A172 (cell line): Measurements from ENCODE around the gene KLK15. TPM values are rescaled to one million over a fixed set of nuclear protein-coding genes. Genes with fewer than 3 reads are reported as not detected.

Experiments
- DNase-seq: peaks from one replicate; pipeline ENCODE4 v3.0.0-alpha.2; 2015; ENCODE audit warnings: low spot score
- total RNA-seq: library from RNA; depleted of rRNA; stranded (reverse); fragments of >200 nt; shearing (Covaris generic); gene quantifications from 2 replicates; pipeline ENCODE4 v1.2.3, GENCODE V29; 2014

KLK15 gene
- total RNA-seq, 1 experiment from 2014 or later: not detected

DNA sequence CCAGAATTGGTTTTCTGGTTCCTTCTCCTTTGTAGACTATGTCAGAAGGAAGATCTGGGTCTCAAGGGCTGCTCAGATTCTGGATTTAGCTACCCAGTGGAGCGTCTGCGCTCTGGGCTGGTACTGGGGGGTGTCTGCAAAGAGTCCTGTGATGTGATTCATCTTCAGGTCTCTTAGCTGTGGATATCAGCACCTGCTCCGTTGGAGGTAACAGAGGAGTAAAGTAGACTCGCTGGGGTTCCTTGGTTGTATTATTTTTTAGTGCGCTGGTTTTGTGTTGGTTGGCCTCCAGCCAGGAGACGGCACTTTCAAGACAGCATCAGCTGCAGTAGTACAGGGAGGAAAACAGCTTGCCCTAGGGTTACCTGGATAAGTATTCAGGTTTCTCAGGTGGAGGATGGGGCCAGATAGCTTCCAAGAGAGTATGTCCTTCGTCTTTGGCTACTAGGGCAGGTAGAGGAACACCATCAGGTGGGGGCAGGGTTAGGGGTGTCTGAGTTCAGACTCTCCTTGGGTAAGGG, 10.4 kb upstream of the KLK15 start:
- DNase-seq: no peak

DNA sequence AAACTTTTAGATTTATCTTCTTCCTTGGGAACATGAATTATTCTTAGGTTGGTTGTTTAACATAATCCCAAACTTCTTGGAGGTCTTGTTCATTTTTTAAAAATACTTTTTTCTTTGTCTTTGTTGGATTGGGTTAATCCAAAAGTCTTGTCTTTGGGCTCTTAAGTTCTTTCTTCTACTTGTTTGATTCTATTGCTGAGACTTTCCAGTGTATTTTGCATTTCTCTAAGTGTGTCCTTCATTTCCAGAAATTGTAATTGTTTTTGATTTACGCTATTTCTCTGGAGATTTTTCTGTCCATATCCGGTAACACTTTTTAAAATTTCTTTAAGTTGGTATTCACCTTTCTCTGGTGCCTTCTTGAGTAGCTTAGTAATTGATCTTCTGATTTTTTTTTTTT, 9.8 kb upstream of the KLK15 start:
- DNase-seq: no peak

DNA sequence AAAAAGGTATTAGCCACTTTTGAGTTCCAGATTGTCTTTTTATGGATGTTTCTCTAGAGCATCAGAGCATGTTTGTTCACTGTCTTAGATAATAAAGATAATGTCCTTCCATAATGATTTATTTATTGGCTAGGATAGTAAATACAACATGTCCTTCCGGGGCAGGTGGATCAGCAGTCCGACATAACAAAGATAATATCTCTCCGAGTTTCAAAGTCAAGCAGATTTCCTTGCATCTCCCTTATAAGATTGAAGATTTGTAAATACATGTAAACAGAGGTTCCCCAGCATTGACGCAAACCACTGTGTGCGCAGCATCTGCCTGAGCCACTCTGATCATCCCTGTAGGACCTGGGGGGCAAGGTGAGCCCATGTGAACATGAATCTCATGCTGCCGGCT, 8.8 kb upstream of the KLK15 start:
- DNase-seq: no peak

DNA sequence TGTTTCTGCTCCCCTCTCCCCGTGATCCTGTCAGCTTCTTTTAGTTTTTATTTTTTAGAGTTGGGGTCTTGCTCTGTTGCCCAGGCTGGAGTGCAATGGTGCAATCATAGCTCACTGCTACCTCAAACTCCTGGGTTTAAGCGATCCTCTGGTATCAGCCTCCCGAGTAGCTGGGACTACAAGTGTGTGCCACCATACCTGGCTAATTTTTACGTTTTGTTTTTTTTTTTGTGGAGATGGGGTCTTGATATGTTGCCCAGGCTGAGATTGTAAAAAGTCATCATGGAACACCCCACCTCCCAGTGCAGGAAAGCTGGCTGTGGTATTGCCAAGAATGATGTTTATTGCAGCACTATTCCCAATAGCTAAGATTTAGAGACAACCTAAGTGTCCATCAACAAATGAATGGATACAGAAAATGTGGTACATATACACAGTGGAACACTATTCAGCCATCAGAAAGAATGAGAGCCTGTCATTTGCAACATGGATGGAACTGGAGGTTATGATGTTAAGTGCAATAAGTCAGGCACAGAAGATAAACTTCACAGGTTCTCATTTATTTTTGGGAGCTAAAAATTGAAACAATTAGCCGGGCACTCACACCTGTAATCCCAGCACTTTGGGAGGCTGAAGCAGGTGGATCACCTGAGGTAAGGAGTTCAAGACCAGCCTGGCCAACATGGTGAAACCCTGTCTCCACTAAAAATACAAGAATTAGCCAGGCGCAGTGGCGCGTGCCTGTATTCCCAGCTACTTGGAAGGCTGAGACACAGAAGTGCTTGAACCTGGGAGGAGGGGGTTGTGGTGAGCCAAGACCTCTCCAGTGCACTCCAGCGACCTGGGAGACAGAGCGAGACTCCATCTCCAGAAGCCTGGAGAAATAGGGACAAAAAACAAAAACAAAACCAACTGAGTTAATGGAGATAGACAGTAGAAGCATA, 6.6 kb upstream of the KLK15 start:
- DNase-seq: no peak

DNA sequence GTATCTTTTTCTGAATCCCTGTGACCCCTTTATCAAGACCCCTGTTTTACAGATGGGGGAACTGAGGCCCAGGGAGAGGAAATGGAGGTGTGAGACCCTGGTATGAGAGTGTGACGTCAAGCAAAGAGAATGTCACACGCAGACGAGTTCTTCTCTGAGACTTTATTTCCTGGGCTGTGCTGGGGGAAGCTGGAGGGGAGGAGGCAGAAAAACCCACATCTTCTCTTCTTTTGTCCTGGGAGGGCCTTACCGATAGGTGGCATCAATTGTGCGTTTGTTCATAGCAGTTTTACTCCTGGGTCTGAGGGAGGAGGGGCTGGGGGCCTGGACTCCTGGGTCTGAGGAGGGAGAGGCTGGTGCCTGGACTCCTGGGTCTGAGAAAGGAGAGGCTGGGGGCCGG, 4.9 kb upstream of the KLK15 start:
- DNase-seq: no peak

DNA sequence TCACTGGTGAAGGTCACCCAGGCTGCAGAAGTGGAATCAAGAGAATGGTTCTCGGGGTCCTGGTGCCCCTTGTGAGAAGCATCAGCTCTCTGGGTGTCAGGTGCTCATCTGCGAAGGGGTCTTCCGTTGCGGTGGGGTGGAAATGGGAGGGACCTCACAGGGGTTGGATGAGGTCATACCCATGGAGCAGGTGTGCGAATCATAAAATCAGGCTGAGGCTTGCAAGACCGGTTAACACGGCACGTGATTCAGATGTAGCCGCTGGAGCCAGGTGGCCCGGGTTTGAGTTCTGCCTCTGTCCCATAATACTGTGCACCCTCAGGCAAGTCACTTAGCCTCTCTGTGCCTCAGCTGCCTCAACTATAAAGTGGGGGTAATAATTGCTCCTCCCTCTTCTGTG, 3.9 kb upstream of the KLK15 start:
- DNase-seq: no peak

DNA sequence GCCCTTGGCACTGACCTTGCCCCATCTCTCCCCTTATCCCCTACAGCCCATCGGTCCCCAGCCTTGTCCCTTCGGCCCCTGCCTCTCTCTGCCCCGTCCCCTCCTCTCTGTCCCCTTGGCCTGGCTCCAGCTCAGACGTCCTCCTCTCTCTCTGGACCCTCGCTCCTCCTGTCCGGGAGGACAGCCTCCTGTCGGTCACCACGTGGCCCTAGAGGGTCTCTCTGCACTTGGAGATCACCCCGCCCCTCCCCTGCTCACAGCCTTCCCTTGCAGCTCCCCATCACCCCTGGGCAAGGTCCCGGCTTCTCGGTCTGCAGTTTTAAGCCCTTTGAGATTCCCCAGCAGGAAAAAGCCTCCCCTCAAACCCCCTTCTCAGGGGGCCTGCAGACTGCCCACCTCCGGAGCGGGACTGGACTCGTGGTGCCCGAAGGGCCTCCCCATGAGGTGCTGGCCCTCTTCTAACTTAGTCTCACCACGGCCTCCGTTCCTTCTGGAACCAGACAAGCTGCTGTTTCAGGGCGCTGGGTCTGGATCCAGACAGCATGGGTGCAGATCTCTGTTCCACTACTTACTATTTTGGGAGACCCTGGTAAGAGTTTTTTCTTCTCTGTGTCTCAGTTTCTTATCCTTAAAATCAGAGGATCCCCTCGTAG, 3.3 kb upstream of the KLK15 start:
- DNase-seq: no peak

DNA sequence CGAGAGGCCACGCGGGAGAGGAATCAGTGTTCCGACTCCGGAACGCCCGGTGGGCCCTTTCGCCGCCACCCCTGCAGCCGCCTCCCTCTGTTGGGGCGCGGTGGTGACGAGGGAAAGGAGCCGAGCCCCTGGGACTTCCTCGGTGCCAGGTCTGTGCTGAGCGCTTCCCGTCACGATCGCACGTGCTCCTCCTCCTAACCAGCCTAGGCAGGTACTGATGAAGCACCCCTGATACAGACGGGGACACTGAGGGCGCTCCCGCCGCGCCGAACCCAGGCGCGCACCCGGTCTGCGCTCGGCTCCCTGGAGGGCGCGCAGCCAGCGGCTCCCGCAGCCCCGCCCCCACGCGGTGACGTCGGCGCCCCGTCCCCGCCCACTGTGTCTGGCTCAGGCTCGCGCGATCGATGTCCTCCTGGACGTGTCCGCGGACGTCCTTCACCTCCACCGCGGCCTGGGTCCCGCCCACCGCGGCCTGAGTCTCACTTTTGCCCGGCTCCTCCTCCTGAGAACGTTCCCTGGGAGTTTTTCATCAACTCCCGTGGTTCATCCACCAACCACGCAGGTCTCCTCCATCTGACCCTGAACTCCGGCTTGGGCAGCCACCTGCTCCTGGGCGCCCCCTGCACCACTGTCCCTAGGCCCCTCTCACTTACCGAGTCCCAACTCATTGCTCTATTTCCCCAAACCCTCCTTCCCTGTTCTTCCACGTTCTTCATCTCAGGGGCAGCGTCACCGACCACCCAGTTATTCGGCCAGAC, 2.6 kb upstream of the KLK15 start:
- DNase-seq: peak; percentile 65

DNA sequence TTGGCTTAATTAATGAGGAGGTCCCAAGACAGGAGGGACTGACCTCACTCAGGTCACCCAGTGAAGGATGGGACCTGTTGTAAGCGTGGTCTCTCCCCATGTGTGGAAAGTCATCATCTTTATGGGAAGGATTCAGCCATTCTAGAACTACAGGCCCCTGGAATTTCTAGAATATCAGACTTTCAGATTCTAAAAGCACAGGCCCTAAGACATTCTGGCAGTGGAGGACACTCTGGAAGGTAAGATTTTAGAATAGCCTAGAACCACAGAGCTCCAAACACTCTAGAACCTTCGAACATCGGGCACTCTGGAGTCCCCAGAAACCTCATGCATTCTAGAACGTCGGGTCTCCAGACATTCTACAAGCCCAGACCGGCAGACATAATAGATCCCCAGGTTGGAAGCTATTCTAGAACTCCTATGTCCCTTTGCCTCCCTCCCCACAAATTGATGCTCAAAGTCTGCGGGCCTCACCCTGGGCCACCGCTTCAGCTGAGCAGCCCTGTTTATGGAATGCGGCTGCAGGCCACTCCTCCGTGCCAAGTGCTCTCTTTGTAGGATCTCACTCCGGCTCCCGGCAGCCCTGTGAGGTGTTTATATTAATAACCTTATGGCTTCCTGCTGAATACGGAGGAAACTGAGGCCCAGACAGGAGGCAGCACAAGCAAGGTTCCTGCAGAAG, 1.9 kb upstream of the KLK15 start:
- peak; percentile 10 for DNase-seq

DNA sequence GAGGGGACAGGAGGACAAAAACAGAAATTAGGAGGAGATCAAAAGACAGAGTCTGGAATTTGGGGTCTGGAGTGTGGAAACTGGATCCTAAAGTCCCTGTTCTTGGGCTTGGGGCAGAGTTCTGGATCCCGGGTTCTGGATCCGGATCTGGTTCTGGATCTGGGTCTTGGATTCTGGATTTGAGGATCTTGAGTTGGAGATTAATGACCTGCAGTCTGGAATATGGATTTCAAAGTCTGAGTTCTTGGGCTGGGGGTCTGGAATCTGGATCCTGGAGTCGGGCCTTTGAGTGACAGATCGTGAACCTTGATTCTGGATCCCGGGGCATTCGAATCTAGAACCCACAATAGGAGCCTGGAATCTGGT, 411 bp upstream of the KLK15 start:
- DNase-seq: no peak

DNA sequence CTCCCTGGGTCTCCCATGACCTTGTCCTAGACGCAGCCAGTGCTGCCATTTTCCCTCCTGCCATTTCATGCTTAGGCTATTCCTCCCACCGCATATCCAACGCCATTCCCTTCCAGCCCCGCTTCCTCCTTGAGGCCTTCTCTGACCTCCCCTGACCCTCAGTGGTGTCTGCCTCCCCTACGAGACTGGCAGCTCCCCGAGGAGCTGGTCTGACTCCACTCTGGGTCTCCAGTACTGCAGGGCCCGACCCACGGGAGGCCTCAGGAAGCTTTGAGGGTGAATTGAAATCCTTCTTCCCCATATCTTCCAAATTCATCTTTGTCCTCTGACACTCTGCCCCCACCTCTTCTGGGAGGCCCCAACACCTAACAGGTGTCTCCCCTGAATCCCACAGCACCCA, 708 bp downstream of the KLK15 start:
- DNase-seq: no peak

DNA sequence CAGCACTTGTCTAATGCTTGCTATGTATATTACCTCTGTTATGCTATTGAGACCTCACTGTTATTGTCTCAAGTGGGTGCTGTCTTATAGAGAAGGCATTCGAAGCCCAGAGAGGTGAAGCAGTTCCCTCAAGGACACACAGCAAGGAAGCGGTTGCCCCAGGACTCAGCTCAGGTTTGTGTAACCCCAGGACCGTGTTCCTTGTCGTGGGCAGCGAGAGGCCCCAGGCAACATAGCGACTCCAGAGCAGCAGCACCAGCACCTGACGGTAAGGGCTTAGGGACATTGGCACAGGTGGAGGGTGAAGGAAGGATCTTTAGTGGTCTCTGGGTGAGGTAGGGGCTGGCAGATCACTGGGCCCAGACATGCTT, 2.4 kb downstream of the KLK15 start:
- DNase-seq: no peak

DNA sequence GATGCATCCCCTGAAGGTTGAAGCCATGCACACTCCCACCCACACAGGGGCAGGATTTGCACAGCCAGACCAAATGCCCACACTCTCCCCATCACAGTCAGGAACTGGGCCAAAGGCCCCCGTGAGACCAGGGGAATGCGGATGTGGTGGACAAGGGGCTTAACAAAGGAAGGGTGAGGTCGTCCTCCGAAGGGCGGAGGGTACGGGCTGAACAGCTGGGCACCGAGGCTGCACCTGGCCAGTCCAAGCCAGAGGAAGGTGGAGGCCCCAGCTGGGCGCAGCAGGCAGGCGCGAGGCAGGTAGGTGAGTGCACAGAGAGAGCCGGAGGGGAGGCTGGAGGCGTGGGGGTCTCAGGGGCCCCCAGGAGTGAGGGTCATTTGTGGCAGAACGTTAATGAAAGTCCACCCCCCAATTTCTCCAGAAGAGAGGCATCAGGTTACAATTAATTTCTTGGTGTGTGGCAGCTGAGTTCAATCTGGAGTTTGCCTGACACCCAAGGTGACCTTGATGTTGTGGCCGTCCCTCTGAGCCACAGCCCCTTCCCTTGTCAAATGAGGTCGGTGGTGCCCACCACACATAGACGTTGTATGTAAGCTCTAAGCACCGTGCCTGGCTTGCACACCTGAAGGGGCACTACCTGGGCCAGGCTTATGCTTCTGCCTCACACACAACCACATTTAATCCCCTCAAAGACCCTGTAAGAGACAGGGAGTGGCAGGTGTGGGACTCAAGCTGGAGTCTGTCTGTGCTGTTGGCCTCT, 2.9 kb downstream of the KLK15 start:
- DNase-seq: no peak

DNA sequence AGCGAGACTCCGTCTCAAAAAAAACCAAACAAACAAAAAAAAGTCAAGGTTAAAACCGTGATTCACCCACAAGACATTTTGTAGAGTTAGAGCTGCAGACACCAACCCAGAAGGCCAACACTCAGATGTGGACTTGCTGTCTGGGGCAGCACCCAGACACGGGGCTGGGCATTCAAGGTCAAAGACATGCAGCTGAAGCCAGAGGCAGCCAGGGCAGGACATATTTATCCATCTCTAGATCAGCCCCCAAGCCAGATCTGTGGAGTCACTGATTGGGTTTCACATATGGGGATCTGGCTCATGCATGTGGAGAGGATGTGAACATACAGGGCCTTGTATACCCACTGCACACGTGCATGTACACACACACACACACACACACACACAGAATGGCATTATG, 3.6 kb downstream of the KLK15 start:
- DNase-seq: no peak

DNA sequence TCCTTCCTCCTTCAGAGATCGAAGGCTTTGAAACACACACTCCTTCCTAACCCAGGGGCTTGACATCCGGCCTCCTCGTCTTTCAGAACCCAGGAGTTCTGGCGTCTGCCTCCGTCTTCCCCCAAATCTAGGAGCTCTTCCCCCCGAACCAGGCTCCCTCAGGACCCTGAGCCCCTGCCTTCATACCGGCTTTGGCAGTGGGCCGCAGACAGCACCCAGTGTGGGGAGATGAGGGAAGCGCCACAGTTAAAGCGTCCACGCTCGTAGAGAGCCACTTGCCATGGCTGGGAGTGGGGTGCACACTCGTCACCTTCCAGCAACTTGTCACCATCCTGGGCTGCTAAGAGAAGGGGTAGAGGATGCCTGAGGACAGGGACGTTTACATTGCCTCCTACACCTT, 5.9 kb downstream of the KLK15 start:
- DNase-seq: no peak

DNA sequence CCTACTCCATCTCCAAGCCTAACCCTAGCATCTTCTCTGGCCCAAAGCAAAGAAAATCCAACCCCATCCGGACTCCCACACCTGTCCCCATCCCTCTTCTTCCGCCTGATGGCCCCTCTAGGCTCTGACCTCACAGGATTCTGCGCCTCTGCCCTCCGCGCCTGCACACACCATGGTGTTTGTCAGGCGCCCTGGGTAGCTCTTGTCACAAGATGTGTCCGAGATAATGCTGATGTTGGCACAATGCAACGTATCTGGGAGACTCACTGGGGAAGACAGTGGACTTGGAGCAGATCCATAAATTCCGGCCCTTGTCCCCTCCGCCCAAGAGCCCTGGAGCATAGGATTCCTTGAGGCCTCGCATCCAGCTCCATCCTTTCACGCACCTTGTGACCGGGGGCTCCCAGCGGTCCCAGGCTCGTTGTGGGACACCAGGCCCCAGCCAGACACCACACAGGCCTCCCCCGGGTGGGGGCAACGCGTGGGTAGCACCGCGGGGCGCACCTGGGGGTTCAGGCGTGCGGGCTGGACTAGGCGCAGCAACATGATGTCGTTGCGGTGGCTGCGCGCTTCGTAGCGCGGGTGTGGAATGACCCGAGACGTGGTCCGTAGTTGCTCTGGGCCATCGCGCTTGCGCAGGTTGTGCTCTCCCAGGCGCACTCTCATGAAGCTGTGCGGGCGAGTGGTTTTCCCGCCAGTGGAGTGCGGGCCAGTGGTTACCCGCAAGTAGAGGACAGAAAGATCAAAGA, 6.7 kb downstream of the KLK15 start:
- DNase-seq: no peak

DNA sequence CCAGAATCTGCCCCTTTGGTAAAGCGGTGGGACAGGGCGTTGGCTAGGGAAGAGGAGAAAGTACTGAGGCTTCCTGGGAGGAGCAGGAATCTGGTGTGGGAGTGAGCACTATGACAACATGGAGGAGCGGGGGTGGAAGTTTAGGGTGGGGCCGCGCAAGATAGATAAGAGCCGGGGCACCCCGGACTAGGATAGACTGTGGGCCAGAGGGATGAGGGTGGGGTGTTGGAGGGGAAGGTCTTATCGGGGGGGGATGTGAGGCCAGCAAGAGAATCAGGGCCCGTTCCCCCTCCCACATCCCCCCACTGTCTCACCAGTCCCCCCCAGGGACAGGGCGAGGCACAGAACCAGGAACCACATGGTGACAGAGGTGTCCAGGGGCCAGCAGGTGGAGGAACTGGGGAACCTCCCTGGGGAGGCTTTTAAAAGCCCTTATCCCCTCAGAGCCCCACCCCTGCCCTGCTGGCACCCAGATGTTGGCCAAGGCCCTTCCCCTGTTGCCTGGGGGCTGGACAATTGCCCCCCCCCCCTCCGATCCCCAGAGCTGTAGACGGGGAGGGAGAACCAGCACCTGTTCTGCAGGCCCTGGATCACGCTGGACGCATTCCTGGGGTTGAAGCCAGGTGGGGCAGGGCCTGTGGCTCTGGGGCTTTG, 9.9 kb downstream of the KLK15 start, which contains the start of gene KLK1:
Gene KLK1, minus strand, starts transcription at position 399 of the 654 bp plus-strand sequence. Its CDS starts 39 bp downstream, at position 360.
- DNase-seq: no peak

DNA sequence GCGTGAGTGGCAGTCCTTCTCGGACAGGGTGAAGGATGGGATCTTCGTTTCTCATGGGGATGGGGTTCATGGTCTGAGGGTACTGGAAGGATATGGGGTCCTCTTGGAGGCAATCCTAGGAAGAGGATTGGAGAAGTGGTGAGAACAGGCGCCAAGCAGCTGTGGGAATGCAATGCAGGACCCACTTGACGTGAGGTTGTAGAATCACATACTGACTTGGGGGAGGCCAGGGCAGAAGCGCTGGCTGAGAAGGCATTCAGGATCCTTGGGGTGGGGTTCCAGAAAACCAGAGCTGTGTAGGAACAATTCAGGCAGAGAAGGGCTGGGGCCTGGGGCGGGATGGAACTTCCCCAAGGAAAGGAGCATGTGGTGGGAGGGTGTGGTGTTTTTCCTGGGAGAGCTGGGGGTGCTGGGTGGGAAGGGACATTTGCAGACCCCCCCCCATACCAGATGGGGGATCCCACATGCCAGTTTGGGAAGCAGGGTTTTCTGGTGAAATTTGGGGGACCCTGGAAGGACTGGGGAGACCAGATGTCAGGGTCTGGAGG, 10.6 kb downstream of the KLK15 start:
- no peak for DNase-seq

DNA sequence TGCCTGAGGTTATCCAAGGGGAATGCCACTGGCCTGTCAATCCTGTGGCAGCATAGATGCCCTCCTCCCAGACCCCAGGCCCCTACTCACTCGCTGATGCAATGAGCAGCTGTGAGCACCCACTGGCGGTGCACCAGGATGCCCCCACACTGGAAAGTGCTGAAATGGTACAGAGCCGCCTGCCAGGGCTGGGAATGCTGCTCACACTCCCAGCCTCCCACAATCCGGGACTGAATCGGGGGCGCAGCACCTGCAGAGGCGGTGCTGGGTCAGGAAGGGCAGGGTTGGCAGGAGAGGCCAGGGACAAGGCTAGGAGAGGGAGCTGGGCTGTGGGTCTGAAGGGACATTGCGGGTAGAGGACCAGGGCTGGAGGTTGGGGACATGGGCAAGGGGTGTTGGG, 11.8 kb downstream of the KLK15 start:
- no peak for DNase-seq
